ENCODE data around the gene GPR156.

The GPR156 gene

GRCh38 chr3:120170223-120170622 lies 114.8 kb downstream of the GPR156 start:
- H3K27me3 ChIP-seq (replicated peaks; ENCODE audit: insufficient read depth, low read length): no peaks in the 10 kb centered on the region

DNA sequence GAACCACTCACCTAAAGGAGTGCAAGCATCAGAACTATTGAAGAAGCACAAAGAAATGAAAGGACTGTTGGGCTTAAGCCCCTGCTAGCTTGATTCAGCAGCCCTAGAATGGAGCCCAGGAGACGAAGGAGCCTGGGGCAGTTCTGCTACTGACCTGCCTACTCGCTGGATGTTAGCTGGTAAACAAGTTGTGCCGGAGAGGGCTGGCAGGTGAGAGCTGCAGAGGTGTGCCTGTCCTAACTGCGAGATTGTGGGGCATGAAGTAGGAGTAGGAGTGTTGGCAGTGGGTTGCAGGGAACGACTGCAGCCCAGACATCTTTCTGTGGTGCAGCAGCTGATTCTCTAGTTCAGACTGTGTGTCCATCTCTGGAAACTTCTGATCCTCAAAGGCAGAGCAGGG lies 115.6 kb downstream of the GPR156 start:
- no peak for DNase-seq
- Histone ChIP-seq H3K79me2 (ENCODE audit: low read length) (no peaks in the 10 kb centered on the region), H3K9ac (ENCODE audit: low read length) (no peak overlapping the region), H3K27ac (ENCODE audit: low read length) (no peak overlapping the region), H2AFZ (ENCODE audit: low read length) (no peak overlapping the region), H3K27me3 (replicated peaks; ENCODE audit: insufficient read depth, low read length) (no peaks in the 10 kb centered on the region), H3K4me1 (ENCODE audit: low read length) (peaks cover 10% of the 10 kb centered on the region; the same call in 1 of the 2 replicates), H3K36me3 (replicated peaks; ENCODE audit: insufficient read depth, low read length) (no peaks in the 10 kb centered on the region), H3K4me3 (ENCODE audit: low read length) (no peak overlapping the region), H3F3A (ENCODE audit: insufficient read depth, low read length) (no peaks in the 10 kb centered on the region), H3K9me2 (replicated peaks; ENCODE audit: insufficient read depth, low read length) (no peaks in the 10 kb centered on the region), H3K9me3 (replicated peaks; ENCODE audit: insufficient read depth, low read length) (no peaks in the 10 kb centered on the region), H4K20me1 (ENCODE audit: insufficient read depth, low read length) (no peaks in the 10 kb centered on the region), H3K4me2 (ENCODE audit: low read depth, low read length) (no peak overlapping the region)
- TF ChIP-seq EZH2 (optimal IDR thresholded peaks at IDR 0.05; ENCODE audit: low read depth, low read length) (no peak), EZH2phosphoT487 (IDR thresholded peaks at IDR 0.05; ENCODE audit: low read length) (no peak)
- TF ChIP-seq, protein P1, sequence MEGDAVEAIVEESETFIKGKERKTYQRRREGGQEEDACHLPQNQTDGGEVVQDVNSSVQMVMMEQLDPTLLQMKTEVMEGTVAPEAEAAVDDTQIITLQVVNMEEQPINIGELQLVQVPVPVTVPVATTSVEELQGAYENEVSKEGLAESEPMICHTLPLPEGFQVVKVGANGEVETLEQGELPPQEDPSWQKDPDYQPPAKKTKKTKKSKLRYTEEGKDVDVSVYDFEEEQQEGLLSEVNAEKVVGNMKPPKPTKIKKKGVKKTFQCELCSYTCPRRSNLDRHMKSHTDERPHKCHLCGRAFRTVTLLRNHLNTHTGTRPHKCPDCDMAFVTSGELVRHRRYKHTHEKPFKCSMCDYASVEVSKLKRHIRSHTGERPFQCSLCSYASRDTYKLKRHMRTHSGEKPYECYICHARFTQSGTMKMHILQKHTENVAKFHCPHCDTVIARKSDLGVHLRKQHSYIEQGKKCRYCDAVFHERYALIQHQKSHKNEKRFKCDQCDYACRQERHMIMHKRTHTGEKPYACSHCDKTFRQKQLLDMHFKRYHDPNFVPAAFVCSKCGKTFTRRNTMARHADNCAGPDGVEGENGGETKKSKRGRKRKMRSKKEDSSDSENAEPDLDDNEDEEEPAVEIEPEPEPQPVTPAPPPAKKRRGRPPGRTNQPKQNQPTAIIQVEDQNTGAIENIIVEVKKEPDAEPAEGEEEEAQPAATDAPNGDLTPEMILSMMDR (IDR thresholded peaks at IDR 0.05; ENCODE audit: low read length): no peak

More at GRCh38 chr3:120170223-120170622, 114.8 kb downstream of the GPR156 start:
- TF ChIP-seq EZH2 (optimal IDR thresholded peaks at IDR 0.05; ENCODE audit: low read depth, low read length): no peak
- TF ChIP-seq, protein P1 (IDR thresholded peaks at IDR 0.05; ENCODE audit: low read length): no peak
- TF ChIP-seq EZH2phosphoT487 (IDR thresholded peaks at IDR 0.05; ENCODE audit: low read length): no peak
- no peak overlapping the region for H3K4me3 ChIP-seq (ENCODE audit: low read length)
- H3K27ac ChIP-seq (ENCODE audit: low read length): no peak overlapping the region
- H3K9me3 ChIP-seq (replicated peaks; ENCODE audit: insufficient read depth, low read length): no peaks in the 10 kb centered on the region
- H3K36me3 ChIP-seq (replicated peaks; ENCODE audit: insufficient read depth, low read length): no peaks in the 10 kb centered on the region
- H3K9ac ChIP-seq (ENCODE audit: low read length): no peak overlapping the region
- no peaks in the 10 kb centered on the region for H4K20me1 ChIP-seq (ENCODE audit: insufficient read depth, low read length)
- H3K79me2 ChIP-seq (ENCODE audit: low read length): no peaks in the 10 kb centered on the region
- DNase-seq: no peak
- H3K9me2 ChIP-seq (replicated peaks; ENCODE audit: insufficient read depth, low read length): no peaks in the 10 kb centered on the region
- peaks cover 10% of the 10 kb centered on the region; the same call in 1 of the 2 replicates for H3K4me1 ChIP-seq (ENCODE audit: low read length)
- no peak overlapping the region for H3K4me2 ChIP-seq (ENCODE audit: low read depth, low read length)
- no peak overlapping the region for H2AFZ ChIP-seq (ENCODE audit: low read length)
- H3F3A ChIP-seq (ENCODE audit: insufficient read depth, low read length): no peaks in the 10 kb centered on the region

GRCh38 chr3:120168611-120169010 lies 116.4 kb downstream of the GPR156 start:
- Histone ChIP-seq H3K36me3 (replicated peaks; ENCODE audit: insufficient read depth, low read length) (no peaks in the 10 kb centered on the region), H3K4me2 (ENCODE audit: low read depth, low read length) (no peak overlapping the region), H3K4me1 (ENCODE audit: low read length) (peaks cover 10% of the 10 kb centered on the region; the same call in 1 of the 2 replicates), H3K27me3 (replicated peaks; ENCODE audit: insufficient read depth, low read length) (no peaks in the 10 kb centered on the region), H3K27ac (ENCODE audit: low read length) (no peak overlapping the region), H3K9me2 (replicated peaks; ENCODE audit: insufficient read depth, low read length) (no peaks in the 10 kb centered on the region), H3K79me2 (ENCODE audit: low read length) (no peaks in the 10 kb centered on the region), H3K9me3 (replicated peaks; ENCODE audit: insufficient read depth, low read length) (no peaks in the 10 kb centered on the region), H3K4me3 (ENCODE audit: low read length) (no peak overlapping the region), H3K9ac (ENCODE audit: low read length) (no peak overlapping the region), H2AFZ (ENCODE audit: low read length) (no peak overlapping the region), H4K20me1 (ENCODE audit: insufficient read depth, low read length) (no peaks in the 10 kb centered on the region), H3F3A (ENCODE audit: insufficient read depth, low read length) (no peaks in the 10 kb centered on the region)
- DNase-seq: no peak
- TF ChIP-seq EZH2phosphoT487 (IDR thresholded peaks at IDR 0.05; ENCODE audit: low read length) (no peak), EZH2 (optimal IDR thresholded peaks at IDR 0.05; ENCODE audit: low read depth, low read length) (no peak)
- TF ChIP-seq, protein P1 (IDR thresholded peaks at IDR 0.05; ENCODE audit: low read length): no peak

Measured in MM.1S (cell line).